GM19468 (cell line): Measurements from ENCODE around the gene SYT5.
"Not testable (repeated sequence)": the region's sequence is repeated elsewhere in the genome, so short reads cannot be mapped to it uniquely, and the experiment has no call there.

Experiments used
- ATAC-seq: cut with Tn5 transposase; IDR thresholded peaks from one replicate; pipeline ENCODE4 v1.9.1; 2021; ENCODE audit warnings: mild to moderate bottlenecking, moderate library complexity, moderate number of reproducible peaks; ENCODE audit not compliant: unreplicated experiment; ENCODE audit errors: extremely low read depth

Gene SYT5

DNA sequence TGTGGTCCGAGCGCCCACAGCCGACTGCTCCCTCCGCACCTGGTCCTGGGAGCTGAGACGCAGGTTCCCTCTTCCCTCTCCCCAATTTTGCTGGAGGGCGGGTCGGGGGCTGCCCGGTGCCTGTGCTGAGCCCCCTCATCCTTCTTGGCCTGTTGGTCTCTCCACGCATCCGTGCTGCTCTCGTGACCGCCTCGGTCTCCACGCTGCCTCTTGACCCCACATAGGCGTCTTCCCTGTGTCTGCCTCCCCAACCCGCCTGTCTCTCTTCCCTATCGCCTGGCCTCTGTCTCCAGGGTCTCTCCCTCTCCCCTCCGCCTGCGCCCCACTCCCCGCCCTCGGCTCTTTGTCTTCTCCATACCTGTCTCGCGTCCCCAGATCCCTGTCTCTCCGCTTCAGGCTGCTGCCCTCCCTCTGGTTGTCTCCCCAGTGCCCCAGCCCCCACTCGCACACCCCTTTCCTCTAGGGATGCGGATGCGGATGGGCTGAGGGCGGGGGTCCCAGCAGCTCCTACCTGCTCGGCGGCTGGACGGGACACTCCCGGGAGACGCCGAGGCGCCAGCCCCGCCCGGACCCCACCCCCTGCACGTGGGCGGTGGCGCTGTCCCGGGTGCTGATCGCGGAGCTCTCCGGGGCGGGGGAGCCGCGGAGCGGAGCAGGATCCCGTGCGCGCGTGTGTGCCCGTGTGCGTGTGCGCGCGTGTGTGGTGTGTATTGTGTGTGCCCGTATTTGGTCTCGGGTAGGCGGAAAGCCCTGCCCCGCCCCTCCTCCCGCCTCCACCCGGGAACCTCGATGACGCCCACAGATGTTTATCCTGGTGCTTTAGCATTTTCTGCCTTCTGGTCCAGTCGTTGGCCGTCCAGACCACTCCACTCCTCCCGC, at the start of gene SYT5:
Gene SYT5 (minus strand): TSS at position 684 of the 879 bp plus-strand sequence. CDS start 1,248 bp downstream, outside the sequence.
- ATAC-seq = no peak

DNA sequence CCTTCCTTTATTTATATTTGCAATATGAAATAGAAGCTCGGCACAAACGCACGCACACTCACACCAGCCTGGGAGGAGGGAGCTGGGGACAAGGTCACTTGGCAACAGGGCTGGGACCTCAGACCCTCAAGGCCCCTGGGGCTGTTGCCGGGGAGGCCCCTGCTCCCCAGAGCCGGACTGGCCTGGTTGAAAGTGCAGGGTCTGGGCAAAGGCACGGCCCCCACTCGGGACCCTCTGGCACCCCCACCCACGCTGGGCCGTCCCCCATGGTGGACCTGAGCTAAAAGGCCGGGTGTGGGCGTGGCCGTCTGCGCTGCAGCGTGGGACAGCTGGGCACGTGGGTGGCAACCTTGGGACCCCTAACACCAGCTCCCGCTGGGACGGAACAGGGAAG, 49.7 kb upstream of the SYT5 start:
- ATAC-seq = no peak

- no peak for ATAC-seq
Observed at GRCh38 chr19:55229145-55229788, 49.2 kb upstream of the SYT5 start.

- ATAC-seq = no peak
Observed at GRCh38 chr19:55228403-55229031, 48.4 kb upstream of the SYT5 start, which contains the start of gene TMEM86B. Gene TMEM86B (minus strand): TSS chr19:55228763. CDS start chr19:55228741, 22 bp downstream.

DNA sequence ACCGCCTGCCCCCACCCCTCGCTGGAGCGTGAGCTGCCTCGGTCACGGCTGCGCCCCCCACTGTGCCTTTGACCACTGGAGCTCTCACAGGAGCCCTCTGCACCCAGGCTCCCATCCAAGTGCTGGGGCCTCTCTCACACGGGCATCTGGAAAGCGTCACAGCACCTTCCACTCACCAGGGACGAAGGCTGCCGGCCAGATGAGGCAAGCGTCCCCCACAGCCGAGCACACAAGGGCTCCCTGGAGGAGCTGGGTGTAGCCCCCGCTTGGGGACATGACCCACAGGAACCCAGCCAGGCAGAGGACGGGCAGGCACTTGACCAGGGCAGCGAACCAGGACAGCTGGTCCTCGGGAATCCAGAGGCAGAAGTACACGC, 47.9 kb upstream of the SYT5 start:
- no peak for ATAC-seq

DNA sequence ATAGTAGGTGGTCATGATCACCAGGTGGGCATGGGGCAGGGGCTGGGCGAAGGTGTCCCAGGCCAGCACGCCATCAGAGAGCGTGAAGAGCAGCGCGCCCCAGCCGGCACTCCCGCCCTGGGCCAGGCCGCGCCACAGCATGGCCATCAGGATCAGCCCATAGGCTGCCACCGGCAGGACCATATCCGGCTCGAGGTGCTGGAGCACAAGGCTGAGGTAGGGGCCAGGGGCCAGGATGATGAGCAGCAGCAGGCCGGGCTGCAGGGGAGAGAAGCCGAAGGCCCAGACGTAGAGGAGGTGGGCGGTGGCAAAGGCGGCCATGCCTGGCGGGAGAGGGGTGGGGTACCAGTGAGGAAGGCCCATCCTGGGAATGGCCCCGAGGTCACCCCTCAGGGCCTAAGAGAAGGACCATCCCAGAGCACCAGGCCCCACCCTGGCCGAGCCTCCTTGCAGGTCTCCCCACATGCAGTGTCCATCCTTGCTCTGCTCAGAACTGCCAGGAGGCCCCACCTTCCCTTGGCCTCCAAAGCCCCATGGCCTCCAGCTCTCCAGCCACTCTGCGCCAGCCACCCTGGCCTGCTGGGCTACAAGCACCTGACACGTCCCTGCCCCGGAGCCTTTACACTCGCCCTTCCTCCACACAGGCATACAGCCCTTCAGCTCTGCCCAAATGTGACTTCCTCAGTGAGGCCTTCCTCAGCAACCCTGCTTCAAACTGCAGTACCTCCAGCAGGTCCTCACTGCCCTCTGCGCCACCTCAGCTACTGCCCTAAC, 47.3 kb upstream of the SYT5 start:
- ATAC-seq = no peak

GRCh38 chr19:55226788-55227187, 46.7 kb upstream of the SYT5 start:
- no peak for ATAC-seq

DNA sequence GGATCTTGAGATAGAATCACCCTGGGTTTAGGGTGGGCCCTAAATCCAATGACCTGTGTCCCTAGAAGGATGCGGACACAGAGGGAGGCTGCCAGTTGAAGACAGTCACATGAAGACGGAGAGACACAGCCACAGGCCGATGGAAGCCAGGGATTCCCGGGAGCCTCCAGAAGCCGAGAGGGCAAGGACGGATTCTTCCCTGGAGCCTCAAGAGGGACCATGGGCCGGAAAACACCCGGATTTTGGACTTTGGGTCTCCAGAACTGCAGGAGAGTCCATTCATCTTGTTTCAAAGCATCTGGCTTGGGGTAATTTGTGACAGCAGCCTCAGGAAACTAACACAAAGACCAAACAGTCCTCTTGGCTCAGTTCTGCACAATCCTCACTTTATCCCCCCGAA, 46.2 kb upstream of the SYT5 start:
- ATAC-seq = no peak

GRCh38 chr19:55225415-55225958, 45.4 kb upstream of the SYT5 start:
- no peak for ATAC-seq

DNA sequence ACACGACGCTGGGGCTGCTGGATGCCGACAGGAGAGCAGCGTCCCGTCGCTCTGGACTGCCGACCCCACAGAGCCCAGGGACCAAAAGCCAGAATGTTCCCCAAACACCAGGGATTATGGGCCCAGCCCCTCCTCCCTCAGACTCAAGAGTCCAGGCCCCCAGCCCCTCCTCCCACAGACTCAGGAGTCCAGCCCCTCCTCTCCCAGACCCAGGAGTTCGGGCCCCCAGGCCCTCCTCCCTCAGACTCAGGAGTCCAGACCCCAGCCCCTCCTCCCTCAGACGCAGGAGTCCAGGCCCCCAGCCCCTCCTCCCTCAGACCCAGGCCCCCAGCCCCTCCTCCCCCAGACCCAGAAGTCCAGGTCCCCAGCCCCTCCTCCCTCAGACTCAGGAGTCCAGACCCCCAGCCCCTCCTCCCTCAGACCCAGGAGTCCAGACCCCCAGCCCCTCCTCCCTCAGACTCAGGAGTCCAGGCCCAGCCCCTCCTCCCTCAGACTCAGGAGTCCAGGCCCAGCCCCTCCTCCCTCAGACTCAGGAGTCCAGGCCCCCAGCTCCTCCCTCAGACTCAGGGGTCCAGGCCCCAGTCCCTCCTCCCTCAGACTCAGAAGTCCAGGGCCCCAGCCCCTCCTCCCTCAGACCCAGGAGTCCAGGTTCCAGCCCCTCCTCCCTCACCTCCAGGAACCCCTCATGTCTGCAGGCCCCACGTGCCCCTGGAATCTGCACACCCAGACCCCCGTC, 44.8 kb upstream of the SYT5 start:
- not testable (repeated sequence) for ATAC-seq

DNA sequence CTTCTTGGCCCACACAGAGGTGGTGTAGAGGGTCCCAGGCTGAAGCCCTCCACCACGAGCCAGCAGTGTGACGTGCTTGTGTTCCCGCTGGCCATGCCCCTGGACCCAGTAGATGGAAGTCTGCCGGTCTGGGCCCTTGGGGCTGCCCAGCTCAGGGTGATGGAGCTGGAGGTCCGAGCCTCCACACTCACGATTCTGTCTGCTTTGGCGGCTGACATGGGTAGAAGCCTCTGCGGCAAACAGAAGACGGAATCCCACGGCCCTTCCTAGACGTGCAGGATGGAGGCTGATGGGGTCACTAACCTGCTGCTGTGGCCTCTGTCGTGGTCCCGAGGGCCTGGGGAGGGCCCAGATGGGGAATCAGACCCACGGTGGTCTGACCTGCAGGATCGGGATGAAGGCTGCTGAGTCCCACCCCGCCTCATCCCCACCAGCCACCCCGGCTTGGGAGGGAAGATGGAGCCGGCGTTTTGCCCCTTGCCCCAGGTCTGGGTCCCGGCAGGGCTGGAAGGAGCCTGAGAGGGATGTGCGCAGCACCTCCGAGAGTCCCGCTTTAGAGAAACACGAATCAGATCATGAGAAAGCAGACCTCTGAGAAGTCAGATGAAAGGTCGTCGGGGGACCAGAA, 44.1 kb upstream of the SYT5 start:
- ATAC-seq = no peak

DNA sequence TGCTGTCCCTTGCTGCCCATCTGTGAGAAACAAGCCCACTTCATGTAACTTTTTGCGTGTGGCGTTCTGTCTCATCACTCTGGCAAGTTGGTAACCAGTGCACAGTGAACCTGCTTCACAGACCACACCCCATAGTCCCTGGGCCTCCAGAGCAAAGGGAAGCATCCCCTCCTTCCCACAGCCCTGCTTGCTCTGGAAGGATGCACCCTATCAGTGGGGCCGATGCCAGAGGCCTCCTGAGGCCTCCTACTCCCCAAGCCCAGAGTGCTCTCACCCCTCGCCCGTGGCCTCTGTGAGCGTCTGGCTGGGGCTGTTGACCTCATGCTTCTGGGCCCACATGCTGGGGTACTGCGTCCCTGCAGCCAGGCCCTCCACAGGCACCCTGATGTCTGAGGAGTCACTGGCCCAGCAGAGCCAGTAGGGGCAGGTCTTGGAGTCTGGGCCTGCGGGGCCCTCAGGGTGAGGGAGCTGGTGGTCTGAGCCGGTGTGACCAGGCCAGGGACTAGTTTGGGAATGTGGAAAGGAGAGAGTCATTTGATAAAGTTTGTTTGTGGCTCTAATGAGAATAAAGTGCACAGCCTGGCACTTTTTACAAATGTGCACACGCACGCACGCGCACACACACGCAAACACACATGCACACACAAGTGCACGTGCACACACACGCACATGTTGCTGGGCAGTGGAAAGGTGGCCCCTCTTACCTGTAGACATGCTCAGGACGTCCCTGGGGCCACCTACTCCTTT, 43.4 kb upstream of the SYT5 start:
- no peak for ATAC-seq

DNA sequence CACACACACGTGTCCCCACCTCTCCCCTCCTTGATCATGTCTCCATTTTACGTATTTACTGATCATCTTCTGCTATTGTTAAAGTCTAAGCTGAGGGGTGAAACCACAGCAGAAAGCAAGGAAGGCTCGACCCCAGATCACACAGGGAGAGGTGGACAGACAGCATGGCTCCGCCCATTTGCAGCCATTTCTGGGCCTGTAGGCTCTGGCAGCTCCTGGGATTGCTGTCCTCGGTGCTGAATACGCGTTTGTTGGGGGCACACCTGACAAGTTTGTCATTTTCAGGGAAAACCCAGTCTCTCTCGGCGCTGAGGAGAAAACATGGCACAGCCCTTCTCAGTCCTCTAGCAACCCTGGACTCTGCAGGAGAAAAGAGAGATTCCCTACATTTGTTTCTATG, 40.4 kb upstream of the SYT5 start:
- no peak for ATAC-seq

DNA sequence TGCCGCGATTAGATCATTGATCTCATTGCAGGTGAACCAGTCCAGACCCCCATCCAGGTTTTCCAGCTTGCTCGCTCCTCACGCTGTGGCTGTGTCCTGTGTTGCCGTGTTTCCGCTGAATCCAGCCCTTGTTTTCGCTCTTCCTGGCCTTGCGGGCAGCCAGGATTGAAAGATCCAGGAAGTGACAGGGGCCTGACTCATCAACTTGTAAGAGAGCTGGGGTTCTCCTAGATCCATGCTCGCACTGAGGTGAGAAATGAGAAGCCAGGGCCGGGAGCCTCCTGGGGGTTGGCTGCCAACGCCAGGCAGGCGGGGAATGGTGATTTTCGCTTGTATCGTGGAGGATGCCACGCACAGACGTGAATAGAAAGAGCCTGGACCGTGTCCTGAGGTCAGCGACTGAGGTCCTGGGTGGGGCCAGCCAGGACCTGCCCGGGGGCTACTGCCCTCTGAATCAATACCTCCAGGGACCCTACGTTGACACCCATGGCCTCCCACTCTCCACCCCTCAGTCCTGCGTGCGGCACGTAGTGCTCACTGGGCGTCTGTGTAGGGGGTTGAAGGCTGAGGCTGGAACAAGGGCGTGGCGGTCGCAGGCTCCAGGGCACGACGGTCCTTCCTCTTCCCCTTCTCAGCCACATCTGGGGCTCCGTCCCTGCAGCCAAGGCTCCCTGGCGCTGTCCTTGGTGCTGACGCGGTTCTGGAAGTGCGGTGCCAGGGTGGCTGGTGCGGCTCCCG, 36.5 kb upstream of the SYT5 start:
- ATAC-seq = no peak

DNA sequence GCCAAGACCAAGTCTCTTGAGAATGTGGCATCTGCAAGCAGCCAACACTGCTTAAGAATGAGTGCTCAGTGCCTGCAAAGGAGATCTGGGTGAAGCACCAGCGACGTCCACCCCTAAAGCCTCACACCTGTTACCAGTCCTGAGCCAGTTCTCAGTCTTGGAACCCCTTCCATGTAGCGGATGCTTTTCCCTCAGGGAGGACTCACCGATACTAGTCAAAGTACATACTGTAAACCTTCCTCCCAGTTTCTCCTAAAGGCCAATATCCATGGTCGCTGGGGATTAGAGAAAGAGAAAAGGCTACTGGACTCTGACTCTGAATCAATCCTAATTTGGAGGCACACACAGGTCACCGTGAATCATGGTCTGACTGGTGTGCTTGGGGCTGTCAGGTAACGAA, 33.5 kb upstream of the SYT5 start:
- ATAC-seq = no peak

GRCh38 chr19:55212447-55212846, 32.4 kb upstream of the SYT5 start:
- no peak for ATAC-seq

DNA sequence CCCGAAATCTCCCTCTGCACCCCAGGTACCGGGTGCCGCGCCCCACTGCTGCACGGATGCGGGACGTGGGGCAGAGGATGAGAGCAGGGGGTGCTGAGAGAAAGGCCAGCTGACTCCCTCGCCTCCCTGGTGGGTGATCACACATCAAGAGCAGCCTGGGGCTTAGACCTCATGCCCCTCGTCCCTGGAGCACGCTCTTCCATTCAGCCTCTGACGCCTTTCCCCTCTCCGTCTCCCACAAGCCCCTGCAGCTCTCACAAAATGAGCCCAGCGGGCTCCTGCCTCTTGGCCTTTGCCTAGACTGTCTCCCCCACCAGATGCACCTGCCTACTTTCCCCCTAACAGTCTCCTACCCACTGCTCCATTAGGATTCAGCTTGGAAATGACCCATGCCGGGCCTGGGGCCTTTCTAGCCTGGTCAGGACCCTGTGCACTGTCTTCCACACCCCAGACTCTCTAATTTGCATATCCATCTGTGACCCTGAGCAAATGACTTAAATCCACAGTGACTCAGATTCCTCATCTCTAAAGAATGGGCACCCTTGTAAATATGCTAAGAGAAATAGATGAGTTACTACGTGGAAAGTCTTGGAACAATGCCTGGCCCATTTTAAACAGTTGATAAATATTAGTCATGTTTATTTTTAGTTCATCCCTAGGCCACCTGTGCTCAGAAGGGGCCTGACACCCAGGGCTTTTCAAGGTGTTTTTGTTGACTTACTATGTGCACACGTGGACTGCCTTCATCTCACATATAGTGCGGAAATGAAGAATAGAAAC, 29.8 kb upstream of the SYT5 start:
- no peak for ATAC-seq
